HUES6 (cell line): ENCODE results near the gene PODXL.

Source experiments
- H3K27ac ChIP-seq: 2 replicates; pipeline ENCODE4 v1.7.0; 2013; ENCODE audit warnings: low read depth, mild to moderate bottlenecking, low read length, inconsistent platforms
- H3K27me3 ChIP-seq: 2 replicates; pipeline ENCODE4 v1.6.1; 2013; ENCODE audit warnings: low read length; ENCODE audit not compliant: control insufficient read depth, insufficient read depth
- H3K36me3 ChIP-seq: 2 replicates; pipeline ENCODE4 v1.6.1; 2013; ENCODE audit warnings: low read length; ENCODE audit not compliant: control insufficient read depth, insufficient read depth
- H3K4me1 ChIP-seq: 2 replicates; pipeline ENCODE4 v1.6.1; 2013; ENCODE audit warnings: low read length; ENCODE audit not compliant: control insufficient read depth, insufficient read depth
- H3K4me3 ChIP-seq: 2 replicates; pipeline ENCODE4 v1.5.1; 2013; ENCODE audit warnings: low read depth, low read length
- H3K9ac ChIP-seq: one replicate; pipeline ENCODE4 v1.6.1; 2013; ENCODE audit warnings: mild to moderate bottlenecking, low read length
- H3K9me3 ChIP-seq: 2 replicates; pipeline ENCODE4 v1.6.1; 2013; ENCODE audit warnings: low read depth, low read length; ENCODE audit not compliant: control insufficient read depth, insufficient read depth

PODXL gene

GRCh38 chr7:131488361-131488760 lies 68.1 kb downstream of the PODXL start:
- Histone ChIP-seq H3K27me3 (no peaks in the 10 kb centered on the region), H3K27ac (no peak overlapping the region), H3K9me3 (no peaks in the 10 kb centered on the region), H3K4me1 (no peaks in the 10 kb centered on the region), H3K9ac (no peak overlapping the region), H3K36me3 (peaks cover 4% of the 10 kb centered on the region; the same call in 1 of the 2 replicates), H3K4me3 (no peak overlapping the region)

- H3K4me1 ChIP-seq, result no peaks in the 10 kb centered on the region
- H3K27me3 ChIP-seq, result no peaks in the 10 kb centered on the region
- H3K27ac ChIP-seq, result no peak overlapping the region
- no peak overlapping the region for H3K9ac ChIP-seq
- H3K36me3 ChIP-seq, result peaks cover 5% of the 10 kb centered on the region; the same call in 1 of the 2 replicates
- no peaks in the 10 kb centered on the region for H3K9me3 ChIP-seq
- H3K4me3 ChIP-seq, result no peak overlapping the region
These were observed 69.2 kb downstream of the PODXL start for GRCh38 chr7:131487217-131487616.

DNA sequence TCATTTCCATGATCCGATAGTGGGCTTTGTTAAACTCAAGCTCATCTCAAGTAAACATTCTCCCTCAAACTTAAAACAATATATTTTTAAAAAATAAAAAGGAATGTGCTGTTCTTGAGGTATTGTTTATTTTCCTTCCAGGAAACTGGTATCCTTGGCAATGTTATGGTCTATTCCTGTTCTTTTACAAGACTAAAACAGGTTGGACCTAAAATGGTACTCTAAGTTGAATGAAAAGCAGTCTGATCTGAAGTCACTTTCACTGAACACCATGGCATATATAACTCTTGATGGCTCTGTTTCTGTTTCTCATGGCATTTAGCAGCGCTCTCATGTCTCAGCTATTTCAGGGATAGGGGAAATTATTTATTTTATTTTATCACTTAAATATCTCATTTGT lies 70.1 kb downstream of the PODXL start:
- Histone ChIP-seq H3K9ac (no peak overlapping the region), H3K4me3 (no peak overlapping the region), H3K36me3 (peaks cover 5% of the 10 kb centered on the region; the same call in 1 of the 2 replicates), H3K4me1 (no peaks in the 10 kb centered on the region), H3K27ac (no peak overlapping the region), H3K27me3 (no peaks in the 10 kb centered on the region), H3K9me3 (no peaks in the 10 kb centered on the region)

GRCh38 chr7:131483586-131483985 lies 72.8 kb downstream of the PODXL start:
- H3K9ac ChIP-seq, result no peak overlapping the region

DNA sequence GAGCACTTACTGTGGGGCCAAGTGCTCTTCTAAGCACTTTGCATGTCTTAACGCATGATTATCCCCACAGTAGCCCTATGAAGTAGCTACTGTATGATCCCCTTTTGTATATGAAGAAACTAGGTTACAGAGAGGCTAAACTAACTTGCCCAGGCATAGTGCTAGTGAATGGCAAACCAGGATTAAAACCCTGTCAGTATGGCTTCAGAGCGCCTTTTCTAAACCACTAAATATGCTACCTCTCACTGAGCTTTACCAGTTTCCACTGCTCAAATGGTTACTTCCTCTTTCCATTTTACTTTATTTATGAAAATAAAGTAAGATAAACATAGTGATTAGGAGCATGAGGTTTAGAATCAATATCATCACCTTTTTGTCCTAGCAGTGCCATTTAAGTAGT lies 73.6 kb downstream of the PODXL start:
- H3K4me1 ChIP-seq, result peaks cover 6% of the 10 kb centered on the region; the same call in 1 of the 2 replicates
- H3K9ac ChIP-seq, result no peak overlapping the region
- H3K27ac ChIP-seq, result no peak overlapping the region
- no peaks in the 10 kb centered on the region for H3K27me3 ChIP-seq
- no peak overlapping the region for H3K4me3 ChIP-seq
- H3K36me3 ChIP-seq, result peaks cover 5% of the 10 kb centered on the region
- H3K9me3 ChIP-seq, result no peaks in the 10 kb centered on the region

More at GRCh38 chr7:131483586-131483985, 72.8 kb downstream of the PODXL start:
- H3K27me3 ChIP-seq, result no peaks in the 10 kb centered on the region
- H3K9me3 ChIP-seq, result no peaks in the 10 kb centered on the region
- peaks cover 6% of the 10 kb centered on the region; the same call in 1 of the 2 replicates for H3K4me1 ChIP-seq
- H3K27ac ChIP-seq, result no peak overlapping the region
- peaks cover 5% of the 10 kb centered on the region for H3K36me3 ChIP-seq
- H3K4me3 ChIP-seq, result no peak overlapping the region

DNA sequence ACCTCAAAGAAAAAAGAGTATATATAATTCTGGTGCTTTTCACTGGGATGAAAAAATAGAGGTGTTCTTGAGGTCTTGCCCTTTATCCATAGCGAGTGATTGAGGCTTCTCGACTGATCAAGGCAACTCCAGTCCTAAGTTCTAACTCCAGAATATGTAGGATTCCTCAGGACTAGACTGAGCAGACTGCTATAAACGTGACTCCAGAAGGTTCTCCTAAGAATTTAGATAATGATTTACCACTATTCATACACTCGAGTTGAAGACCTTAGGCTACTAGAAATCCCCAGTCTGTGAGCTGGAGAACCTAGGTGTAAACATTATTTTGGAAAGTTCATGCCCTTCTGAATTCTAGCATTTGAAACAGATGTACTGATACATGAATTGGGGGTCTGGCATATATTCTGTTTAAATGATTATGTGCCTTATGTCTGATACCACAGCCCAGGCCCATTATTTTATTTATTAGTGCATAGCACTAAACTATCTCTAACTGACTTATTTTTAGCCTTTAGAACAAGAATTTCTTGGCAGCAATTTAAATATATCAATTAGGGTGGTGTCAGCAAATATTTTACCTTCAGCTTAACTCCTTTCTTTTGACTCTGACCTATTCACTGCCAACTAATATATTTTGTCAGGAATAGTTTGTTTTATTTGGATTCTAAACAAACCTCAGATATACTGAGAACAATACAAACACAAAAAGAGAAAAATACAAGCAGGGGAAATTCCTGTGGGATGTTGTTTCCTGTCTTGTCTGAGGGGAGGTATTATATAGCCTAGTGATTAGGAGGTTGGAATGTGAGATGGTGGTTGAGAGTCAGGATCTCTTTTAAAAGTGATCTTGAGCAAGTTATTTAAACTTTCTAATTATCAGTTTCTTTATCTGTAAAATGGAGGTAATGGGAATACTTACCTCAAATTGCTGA lies 75.8 kb downstream of the PODXL start:
- H3K27me3 ChIP-seq, result no peaks in the 10 kb centered on the region
- peaks cover 5% of the 10 kb centered on the region for H3K36me3 ChIP-seq
- no peaks in the 10 kb centered on the region for H3K9me3 ChIP-seq
- peaks cover 6% of the 10 kb centered on the region; the same call in 1 of the 2 replicates for H3K4me1 ChIP-seq
- no peak overlapping the region for H3K9ac ChIP-seq
- no peak overlapping the region for H3K27ac ChIP-seq
- no peak overlapping the region for H3K4me3 ChIP-seq

DNA sequence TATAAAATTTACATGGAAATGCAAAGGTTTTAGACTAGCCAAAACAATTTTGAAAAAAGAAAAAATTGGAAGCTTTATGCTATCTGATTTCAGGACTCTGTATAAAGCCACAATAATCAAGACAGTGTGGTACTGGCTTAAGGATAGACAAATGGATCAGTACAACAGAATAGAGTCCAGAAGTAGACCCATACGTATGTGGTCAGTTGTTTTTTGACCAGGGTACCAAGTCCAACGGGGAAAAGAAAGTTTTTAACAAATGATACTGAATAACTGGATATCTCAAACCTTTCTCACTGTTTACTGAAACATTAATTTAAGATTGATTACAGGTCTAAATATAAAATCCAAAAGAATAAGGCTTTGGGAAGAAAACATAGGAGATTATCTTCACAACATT lies 79.7 kb downstream of the PODXL start:
- Histone ChIP-seq H3K27ac (no peak overlapping the region), H3K9me3 (no peaks in the 10 kb centered on the region)

GRCh38 chr7:131471250-131472004 lies 85.0 kb downstream of the PODXL start:
- H3K4me1 ChIP-seq, result no peaks in the 10 kb centered on the region
- no peaks in the 10 kb centered on the region for H3K27me3 ChIP-seq
- H3K36me3 ChIP-seq, result peaks cover 56% of the 10 kb centered on the region
- H3K27ac ChIP-seq, result no peak overlapping the region
- no peak overlapping the region for H3K4me3 ChIP-seq
- no peak overlapping the region for H3K9ac ChIP-seq
- no peaks in the 10 kb centered on the region for H3K9me3 ChIP-seq

More for the DNA sequence above, 79.7 kb downstream of the PODXL start:
- Histone ChIP-seq H3K4me3 (no peak overlapping the region), H3K4me1 (peaks cover 6% of the 10 kb centered on the region; the same call in 1 of the 2 replicates), H3K36me3 (peaks cover 7% of the 10 kb centered on the region), H3K27me3 (no peaks in the 10 kb centered on the region), H3K9ac (no peak overlapping the region)

DNA sequence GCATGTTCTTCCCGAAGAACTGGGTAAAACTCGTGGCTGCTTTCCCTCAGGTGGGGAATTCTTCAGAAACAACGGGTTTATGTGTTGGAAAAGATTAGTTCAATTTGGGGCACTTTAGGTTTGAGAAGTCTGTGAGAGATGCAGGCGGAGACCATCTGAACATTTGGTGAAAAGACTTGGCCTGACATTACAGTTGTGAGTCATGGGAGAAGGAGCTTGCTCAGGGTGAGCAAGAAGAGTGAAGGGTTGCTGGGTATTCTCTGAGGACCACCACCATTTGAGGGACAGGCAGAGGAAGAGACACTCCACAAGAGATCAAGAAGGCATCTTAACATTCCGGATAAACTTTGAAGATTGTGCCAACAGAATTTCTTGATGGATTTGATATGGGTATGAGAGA lies 88.6 kb downstream of the PODXL start:
- H3K9ac ChIP-seq, result no peak overlapping the region
- H3K36me3 ChIP-seq, result peaks cover 75% of the 10 kb centered on the region

DNA sequence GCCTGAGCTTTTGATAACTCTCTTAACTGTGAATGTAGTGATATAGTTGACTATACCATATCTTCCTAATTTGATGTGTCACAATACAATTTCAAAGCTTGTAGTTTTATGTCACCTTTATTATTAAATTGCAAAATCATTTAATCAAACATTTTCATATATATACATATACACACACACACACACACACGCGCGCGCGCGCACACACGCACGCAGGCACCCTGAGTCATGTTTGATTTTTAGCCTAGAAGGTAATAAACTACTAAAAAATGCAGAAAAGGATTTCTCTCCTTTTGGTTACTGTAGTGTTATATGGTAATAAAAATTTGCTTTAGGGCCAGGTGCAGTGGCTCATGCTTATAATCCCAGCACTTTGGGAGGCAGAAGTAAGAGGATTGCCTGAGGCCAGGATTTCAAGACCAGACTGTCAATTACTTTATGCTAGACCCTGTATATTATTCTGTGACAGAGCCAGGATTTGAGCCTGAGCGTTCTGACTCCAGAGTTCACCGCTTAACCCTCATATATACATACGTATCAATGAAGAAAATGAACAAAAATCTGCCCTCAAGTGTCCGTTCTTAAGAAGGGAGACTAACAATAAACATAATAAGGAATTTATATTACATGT lies 89.6 kb downstream of the PODXL start:
- H3K4me1 ChIP-seq, result no peaks in the 10 kb centered on the region
- no peaks in the 10 kb centered on the region for H3K9me3 ChIP-seq
- peaks cover 77% of the 10 kb centered on the region for H3K36me3 ChIP-seq
- H3K4me3 ChIP-seq, result no peak overlapping the region
- H3K9ac ChIP-seq, result no peak overlapping the region
- no peak overlapping the region for H3K27ac ChIP-seq
- no peaks in the 10 kb centered on the region for H3K27me3 ChIP-seq

More for the DNA sequence above, 88.6 kb downstream of the PODXL start:
- Histone ChIP-seq H3K4me1 (no peaks in the 10 kb centered on the region), H3K27ac (no peak overlapping the region), H3K27me3 (no peaks in the 10 kb centered on the region), H3K4me3 (no peak overlapping the region), H3K9me3 (no peaks in the 10 kb centered on the region)
